ENCODE results near the gene ARMC6.

The ARMC6 gene

DNA sequence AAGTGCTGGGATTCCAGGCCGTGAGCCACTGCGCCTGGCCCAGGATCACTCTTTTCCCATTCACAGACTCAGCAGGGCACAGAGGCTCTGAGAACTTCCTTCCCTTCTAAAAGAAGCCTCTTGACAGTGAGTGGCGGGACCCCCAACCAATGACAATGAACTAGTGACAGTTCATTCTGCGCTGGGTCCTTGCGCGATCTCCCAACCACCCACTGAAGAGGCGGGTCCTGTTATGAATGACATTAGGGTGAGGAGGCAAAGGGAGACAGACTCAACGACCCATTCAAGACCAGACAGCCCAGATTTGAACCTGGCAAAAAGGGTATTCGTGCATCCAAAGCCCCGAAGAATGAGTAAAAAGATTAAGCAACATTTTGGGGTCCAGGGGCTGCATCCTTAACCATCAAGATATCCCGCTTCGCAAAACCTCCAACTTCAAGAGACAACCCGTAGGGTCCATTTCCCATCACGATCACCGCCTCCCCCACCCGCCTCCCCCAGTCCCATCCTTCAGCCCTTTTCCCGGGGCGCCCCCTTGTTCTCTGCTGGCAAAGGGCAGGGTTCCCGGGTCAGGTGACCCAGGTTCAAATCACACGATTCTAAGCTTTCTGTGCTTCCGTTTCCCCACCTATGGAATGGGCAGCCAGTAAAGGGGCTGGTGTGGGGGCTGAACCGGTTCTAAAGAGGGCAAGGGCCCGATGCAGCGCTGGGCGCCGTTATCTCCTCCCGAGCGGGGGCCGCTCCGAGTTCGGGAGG is 805 bp upstream of the ARMC6 start:
- Mint-ChIP-seq H3K9me3 (no peaks in the 10 kb centered on the region), H3K27me3 (no peaks in the 10 kb centered on the region), H3K4me1 (peaks cover 22 to 38% of the 10 kb centered on the region in 2 donors), H3K36me3 (peaks cover 21 to 38% of the 10 kb centered on the region in 2 donors), H3K4me3 (peak overlapping the region; percentile 88 to 92), H3K27ac (peak overlapping the region; percentile 93)
- peak; percentile 71 to 72 for ATAC-seq (replicated peaks)
- peak; percentile 81 for DNase-seq

DNA sequence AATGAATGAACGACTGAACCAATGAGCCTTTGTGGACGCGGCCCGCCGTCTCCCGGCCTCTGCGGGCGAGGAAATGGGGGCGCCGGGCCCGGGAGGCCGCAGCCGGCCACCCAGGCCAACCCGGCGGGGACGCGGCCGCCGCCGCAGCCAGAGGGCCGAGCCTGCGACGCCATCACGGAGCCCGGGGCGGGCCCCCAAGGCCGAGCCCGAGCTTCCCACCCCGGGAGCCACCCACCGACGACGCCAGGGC is 302 bp upstream of the ARMC6 start:
- peak overlapping the region; percentile 88 to 92 for H3K4me3 Mint-ChIP-seq
- H3K27ac Mint-ChIP-seq: peak overlapping the region; percentile 93
- ATAC-seq (replicated peaks) (no peak), DNase-seq (no peak)
- H3K27me3 Mint-ChIP-seq: no peaks in the 10 kb centered on the region
- H3K36me3 Mint-ChIP-seq: peaks cover 21 to 38% of the 10 kb centered on the region in 2 donors
- H3K4me1 Mint-ChIP-seq: peaks cover 20 to 33% of the 10 kb centered on the region in 2 donors
- no peaks in the 10 kb centered on the region for H3K9me3 Mint-ChIP-seq

DNA sequence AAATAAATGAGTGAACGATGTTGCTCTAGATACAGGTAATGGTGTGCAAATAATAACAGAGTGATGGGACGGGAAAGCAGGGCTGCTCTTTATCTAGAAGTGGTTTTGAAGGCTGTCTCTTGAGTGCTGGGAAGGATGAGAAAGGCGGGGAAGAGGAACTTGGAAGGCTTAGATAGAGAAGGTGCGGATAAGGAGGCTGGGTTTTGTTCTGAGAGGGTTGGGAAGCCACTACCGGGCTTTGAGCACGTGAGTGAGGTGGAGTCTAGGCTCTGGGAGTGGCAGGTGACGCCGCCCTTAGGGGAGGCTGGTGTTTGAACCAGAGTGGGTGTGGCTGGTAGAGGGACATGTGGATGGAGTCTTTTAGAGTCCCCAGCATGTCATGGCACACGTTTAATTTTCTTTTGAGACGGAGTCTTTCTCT is 811 bp downstream of the ARMC6 start:
- DNase-seq: peak; percentile 70
- Mint-ChIP-seq H3K27ac (peak overlapping the region; percentile 90), H3K9me3 (no peaks in the 10 kb centered on the region), H3K27me3 (no peaks in the 10 kb centered on the region), H3K4me1 (peaks cover 19 to 33% of the 10 kb centered on the region in 2 donors), H3K4me3 (peak overlapping the region; percentile 81 to 89), H3K36me3 (peaks cover 20 to 35% of the 10 kb centered on the region in 2 donors)
- peak; percentile 68 to 71 for ATAC-seq (replicated peaks)

DNA sequence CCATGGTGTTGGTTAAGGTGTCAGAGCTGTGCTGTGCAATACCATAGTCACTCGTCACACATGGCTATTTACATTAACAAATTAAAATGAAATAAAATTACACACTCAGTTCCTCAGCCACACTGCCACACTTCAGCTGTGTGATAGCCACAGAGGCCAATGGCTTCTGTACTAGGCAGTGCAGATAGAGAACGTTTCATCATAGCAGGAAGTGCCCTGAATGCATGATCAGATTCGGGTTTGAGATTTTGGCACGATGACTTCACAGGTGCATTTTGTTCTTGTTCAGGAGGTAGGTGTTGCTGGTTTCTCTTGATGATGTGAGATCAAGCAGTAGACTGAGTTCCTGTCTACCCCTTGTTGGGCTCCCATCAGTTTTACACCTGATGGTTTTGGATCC is 6.5 kb downstream of the ARMC6 start:
- no peaks in the 10 kb centered on the region for H3K27me3 Mint-ChIP-seq
- peaks cover 19 to 30% of the 10 kb centered on the region in 2 donors for H3K4me1 Mint-ChIP-seq
- H3K27ac Mint-ChIP-seq: peak overlapping the region; percentile 59
- H3K36me3 Mint-ChIP-seq: peaks cover 24 to 35% of the 10 kb centered on the region in 2 donors
- no peak overlapping the region for H3K4me3 Mint-ChIP-seq
- ATAC-seq (replicated peaks) (peak; percentile 75 to 91), DNase-seq (no peak)
- H3K9me3 Mint-ChIP-seq: no peaks in the 10 kb centered on the region

DNA sequence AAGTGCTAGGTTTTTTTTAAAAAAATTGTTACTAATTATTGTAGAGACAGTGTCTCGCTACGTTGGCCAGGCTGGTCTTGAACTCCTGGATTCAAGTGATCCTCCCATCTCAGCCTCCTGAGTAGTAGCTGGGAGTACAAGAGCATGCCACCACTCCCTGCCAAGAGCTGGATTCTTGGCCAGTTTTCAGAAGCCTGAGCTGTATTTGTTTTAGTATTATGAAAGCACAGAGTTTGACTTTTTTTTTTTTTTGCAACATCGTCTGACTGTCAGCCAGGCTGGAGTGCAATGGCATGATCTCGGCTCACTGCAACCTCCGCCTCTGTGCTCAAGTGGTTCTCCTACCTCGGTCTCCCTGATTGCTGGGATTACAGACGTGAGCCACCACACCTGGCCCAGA is 7.0 kb downstream of the ARMC6 start:
- Mint-ChIP-seq H3K27me3 (no peaks in the 10 kb centered on the region), H3K4me3 (no peak overlapping the region), H3K27ac (no peak overlapping the region), H3K9me3 (no peaks in the 10 kb centered on the region), H3K36me3 (peaks cover 27 to 39% of the 10 kb centered on the region in 2 donors), H3K4me1 (peaks cover 16 to 25% of the 10 kb centered on the region in 2 donors)
- DNase-seq (no peak), ATAC-seq (replicated peaks) (no peak)

DNA sequence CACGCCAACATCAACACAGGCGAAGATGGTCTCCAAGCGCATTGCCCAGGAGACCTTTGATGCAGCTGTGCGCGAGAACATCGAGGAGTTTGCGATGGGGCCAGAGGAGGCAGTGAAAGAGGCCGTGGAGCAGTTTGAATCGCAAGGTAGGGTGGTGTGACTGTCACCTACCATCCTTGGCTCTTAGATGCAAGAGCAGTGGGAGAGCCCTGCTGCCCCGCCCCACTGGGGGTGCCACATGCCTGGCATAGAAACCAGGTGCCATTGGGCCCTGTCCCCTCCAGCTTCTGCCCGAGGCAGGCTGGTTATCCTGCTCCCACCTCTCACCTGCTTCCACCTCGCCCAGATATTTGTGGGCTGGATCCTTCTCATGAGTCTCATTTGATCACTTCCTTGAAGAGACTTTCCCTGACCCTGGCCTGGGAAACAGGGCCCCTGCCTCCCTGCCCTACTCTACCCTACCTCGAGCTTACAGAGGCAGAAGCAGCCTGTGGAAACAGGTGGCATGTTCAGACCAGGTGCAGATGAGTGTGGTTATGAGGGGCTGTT is 9.4 kb downstream of the ARMC6 start:
- Mint-ChIP-seq H3K36me3 (peaks cover 23 to 42% of the 10 kb centered on the region in 2 donors), H3K4me3 (no peak overlapping the region), H3K27ac (no peak overlapping the region), H3K4me1 (peaks cover 12 to 21% of the 10 kb centered on the region in 2 donors), H3K27me3 (no peaks in the 10 kb centered on the region), H3K9me3 (no peaks in the 10 kb centered on the region)
- ATAC-seq (replicated peaks) (no peak), DNase-seq (no peak)

DNA sequence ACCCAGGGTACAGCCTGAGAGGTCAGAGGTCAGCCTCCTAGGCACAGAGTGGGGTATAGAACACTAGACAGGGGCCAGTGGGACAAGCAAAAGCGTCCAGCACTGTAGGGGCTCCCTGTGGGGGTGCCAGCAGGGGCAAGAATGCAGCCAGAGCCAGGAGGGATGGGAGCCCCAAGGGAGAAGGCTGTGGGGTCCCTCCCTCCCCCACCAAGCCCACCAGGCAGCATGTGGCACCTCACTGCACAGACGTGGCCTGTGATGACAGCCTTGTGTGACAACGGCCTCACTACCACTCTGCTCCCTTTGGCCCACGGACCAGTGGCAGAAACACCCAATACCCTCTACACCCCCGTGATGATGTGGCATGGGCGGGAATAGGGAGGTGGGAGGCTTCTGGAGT is 10.1 kb downstream of the ARMC6 start:
- peaks cover 26 to 43% of the 10 kb centered on the region in 2 donors for H3K36me3 Mint-ChIP-seq
- H3K4me3 Mint-ChIP-seq: no peak overlapping the region
- H3K4me1 Mint-ChIP-seq: peaks cover 12 to 21% of the 10 kb centered on the region in 2 donors
- no peak overlapping the region for H3K27ac Mint-ChIP-seq
- ATAC-seq (replicated peaks) (no peak), DNase-seq (no peak)
- no peaks in the 10 kb centered on the region for H3K9me3 Mint-ChIP-seq
- no peaks in the 10 kb centered on the region for H3K27me3 Mint-ChIP-seq

DNA sequence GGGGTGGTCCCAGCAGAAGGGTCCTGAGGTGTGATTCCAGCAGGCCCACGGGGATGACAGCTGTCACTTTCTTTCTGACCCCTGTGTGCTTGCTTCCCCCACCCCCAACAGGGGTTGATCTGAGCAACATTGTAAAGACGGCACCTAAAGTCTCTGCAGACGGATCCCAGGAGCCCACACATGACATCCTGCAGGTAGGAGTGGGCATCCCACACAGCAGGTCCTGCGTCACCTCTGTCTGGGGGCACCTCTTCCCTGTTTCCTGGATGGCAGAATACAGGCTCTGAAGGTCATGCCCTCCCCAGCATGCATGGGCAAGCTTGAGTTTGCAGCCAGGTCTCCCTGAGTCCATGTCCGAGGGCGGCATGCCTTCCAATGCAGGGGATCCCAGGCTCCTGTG is 10.5 kb downstream of the ARMC6 start:
- no peak for ATAC-seq (replicated peaks)
- DNase-seq: no peak
- Mint-ChIP-seq H3K4me3 (no peak overlapping the region), H3K27me3 (no peaks in the 10 kb centered on the region), H3K36me3 (peaks cover 26 to 44% of the 10 kb centered on the region in 2 donors), H3K27ac (no peak overlapping the region), H3K4me1 (peaks cover 12 to 20% of the 10 kb centered on the region in 2 donors), H3K9me3 (no peaks in the 10 kb centered on the region)

DNA sequence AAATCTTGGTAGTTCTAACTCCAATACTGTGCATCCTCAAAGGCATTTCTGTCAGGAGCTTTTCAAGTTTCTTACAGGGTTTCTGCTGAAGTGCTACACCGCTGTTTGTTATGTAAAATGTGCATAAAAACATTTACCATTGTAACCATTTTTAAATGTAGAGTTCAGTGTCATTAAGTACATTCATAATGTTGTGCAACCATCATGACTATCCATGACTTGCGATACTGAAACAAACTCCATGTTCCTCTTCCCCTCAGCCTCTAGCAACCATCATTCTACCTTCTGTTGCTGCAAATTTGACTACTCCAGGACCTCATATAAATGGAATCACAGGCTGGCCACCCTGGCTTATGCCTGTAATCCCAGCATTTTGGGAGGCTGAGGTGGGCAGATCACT is 16.0 kb downstream of the ARMC6 start:
- no peaks in the 10 kb centered on the region for H3K27me3 Mint-ChIP-seq
- H3K9me3 Mint-ChIP-seq: no peaks in the 10 kb centered on the region
- DNase-seq: no peak
- no peak overlapping the region for H3K27ac Mint-ChIP-seq
- H3K4me1 Mint-ChIP-seq: peaks cover 0 to 5% of the 10 kb centered on the region in 2 donors
- H3K36me3 Mint-ChIP-seq: peaks cover 25 to 65% of the 10 kb centered on the region in 2 donors
- no peak for ATAC-seq (replicated peaks)
- H3K4me3 Mint-ChIP-seq: no peak overlapping the region

DNA sequence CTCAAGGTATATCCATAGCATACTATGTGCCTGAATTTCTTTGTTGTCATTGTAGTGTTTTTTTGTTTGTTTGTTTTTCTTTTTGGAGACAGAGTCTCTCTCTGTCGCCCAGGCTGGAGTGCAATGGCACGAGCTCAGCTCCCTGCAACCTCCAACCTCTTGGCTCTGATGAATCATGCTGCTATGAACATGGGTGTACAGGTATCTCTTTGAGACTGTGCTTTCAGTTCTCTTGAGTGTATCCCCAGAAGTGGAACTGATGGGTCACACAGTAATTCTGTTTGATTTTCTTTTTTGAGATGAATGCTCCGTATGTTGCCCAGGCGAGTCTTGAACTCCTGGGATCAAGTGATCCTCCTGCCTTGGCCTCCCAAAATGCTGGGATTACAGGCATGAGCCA is 16.7 kb downstream of the ARMC6 start:
- H3K36me3 Mint-ChIP-seq: peaks cover 21 to 60% of the 10 kb centered on the region in 2 donors
- no peak overlapping the region for H3K27ac Mint-ChIP-seq
- H3K27me3 Mint-ChIP-seq: no peaks in the 10 kb centered on the region
- no peaks in the 10 kb centered on the region for H3K9me3 Mint-ChIP-seq
- no peak for ATAC-seq (replicated peaks)
- H3K4me3 Mint-ChIP-seq: no peak overlapping the region
- H3K4me1 Mint-ChIP-seq: peaks cover 0 to 5% of the 10 kb centered on the region in 2 donors
- DNase-seq: no peak

DNA sequence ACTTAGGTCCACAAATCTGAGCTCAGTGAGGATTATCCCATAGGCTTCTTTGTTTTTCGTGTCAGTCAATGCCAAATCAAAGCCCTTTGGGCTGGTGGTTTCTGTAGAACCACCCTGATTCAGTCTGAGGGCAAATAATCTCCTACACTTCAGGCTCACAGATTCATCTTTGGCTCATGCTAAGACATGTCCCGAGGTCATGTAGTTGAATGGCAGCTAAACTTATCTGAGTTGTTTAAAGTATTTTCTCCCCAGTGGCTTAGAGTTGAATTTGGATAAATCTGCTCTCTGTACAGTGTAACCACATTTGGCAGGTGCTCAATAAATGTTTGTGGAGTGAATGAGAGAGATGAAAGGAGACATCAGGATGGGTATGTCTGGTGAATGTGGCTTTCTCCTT is 17.3 kb downstream of the ARMC6 start:
- no peak overlapping the region for H3K27ac Mint-ChIP-seq

DNA sequence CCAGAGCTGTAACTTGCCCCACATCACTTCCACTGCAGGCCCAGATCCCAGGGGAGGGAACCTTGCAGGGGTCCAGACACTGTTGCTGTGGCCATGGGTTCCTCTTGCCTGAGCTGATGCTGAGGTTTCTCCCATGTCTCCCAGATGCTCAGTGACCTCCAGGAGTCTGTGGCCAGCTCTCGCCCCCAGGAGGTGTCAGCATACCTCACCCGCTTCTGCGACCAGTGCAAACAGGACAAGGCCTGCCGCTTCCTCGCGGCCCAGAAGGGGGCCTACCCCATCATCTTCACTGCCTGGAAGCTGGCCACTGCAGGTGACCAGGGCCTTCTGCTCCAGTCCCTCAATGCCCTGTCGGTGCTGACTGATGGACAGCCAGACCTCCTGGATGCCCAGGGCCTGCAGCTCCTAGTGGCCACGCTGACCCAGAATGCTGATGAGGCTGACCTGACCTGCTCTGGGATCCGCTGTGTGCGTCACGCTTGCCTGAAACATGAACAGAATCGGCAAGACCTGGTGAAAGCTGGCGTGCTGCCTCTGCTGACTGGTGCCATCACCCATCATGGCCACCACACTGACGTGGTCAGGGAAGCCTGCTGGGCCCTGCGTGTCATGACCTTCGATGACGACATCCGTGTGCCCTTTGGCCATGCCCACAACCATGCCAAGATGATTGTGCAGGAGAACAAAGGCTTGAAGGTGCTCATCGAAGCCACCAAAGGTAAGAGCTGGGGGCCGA is 18.2 kb downstream of the ARMC6 start:
- DNase-seq (no peak), ATAC-seq (replicated peaks) (no peak)
- Mint-ChIP-seq H3K36me3 (peaks cover 23 to 61% of the 10 kb centered on the region in 2 donors), H3K9me3 (no peaks in the 10 kb centered on the region), H3K27ac (no peak overlapping the region), H3K27me3 (no peaks in the 10 kb centered on the region), H3K4me3 (no peak overlapping the region), H3K4me1 (peaks cover 0 to 5% of the 10 kb centered on the region in 2 donors)

More for the DNA sequence above, 17.3 kb downstream of the ARMC6 start:
- no peak overlapping the region for H3K4me3 Mint-ChIP-seq
- no peaks in the 10 kb centered on the region for H3K27me3 Mint-ChIP-seq
- peaks cover 0 to 5% of the 10 kb centered on the region in 2 donors for H3K4me1 Mint-ChIP-seq
- ATAC-seq (replicated peaks) (no peak), DNase-seq (no peak)
- H3K36me3 Mint-ChIP-seq: peaks cover 19 to 62% of the 10 kb centered on the region in 2 donors
- no peaks in the 10 kb centered on the region for H3K9me3 Mint-ChIP-seq

DNA sequence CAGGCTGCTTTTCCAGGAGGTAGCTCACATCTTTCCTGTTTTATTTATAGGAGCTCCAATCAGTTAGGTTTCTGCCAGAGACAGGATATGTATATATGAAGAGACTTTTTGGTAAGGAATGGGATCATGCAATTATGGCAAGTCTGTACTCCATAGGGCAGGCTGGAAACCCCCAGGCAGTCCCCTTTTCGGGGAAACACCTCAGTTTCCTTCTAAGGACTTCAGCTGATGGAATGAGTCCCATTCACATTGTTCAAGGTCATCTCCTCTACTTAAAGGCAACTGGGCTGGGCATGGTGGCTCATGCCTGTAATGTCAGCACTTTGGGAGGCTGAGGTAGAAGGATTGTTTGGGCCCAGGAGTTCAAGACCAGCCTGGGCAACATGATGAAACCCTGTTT is 19.5 kb downstream of the ARMC6 start:
- no peak for DNase-seq
- Mint-ChIP-seq H3K9me3 (no peaks in the 10 kb centered on the region), H3K36me3 (peaks cover 30 to 61% of the 10 kb centered on the region in 2 donors), H3K27ac (peak overlapping the region; percentile 56), H3K4me3 (no peak overlapping the region), H3K4me1 (peaks cover 0 to 5% of the 10 kb centered on the region in 2 donors), H3K27me3 (no peaks in the 10 kb centered on the region)
- ATAC-seq (replicated peaks): no peak

DNA sequence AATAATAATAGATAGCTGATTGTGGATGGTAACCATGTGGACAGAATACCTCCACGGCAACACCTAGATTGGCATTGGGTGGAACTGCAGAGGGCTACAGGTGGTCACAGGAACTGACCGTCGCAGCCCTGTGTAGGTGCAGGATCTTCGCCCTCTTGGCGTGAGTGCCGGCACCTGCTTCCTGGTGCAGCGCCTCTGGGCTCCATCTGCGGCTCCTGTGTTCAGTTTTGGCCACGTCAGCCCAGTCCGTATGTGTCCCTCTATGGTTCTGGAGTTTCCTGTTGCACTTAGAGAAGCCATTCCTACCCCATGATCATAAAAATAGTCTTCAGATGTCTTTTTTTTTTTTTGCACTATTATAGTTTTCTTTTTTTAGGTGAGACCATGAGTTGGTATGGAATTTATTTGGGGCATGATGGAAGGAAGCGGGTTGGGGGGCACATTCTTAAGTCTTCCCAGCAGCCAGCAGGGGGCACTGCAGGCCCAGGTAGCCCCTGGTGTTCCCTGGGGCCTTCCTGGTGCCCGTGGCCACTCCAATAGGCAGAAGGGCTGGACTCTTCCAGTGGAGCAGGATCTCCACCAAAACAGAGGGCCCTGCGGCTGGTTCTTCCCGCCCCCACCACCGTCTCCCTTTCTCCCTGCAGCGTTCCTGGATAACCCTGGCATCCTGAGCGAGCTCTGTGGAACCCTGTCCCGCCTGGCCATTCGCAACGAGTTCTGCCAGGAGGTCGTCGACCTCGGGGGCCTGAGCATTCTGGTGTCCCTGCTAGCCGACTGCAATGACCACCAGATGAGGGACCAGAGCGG is 20.3 kb downstream of the ARMC6 start:
- no peaks in the 10 kb centered on the region for H3K27me3 Mint-ChIP-seq
- H3K4me3 Mint-ChIP-seq: no peak overlapping the region
- H3K4me1 Mint-ChIP-seq: peaks cover 0 to 5% of the 10 kb centered on the region in 2 donors
- H3K36me3 Mint-ChIP-seq: peaks cover 35 to 65% of the 10 kb centered on the region in 2 donors
- ATAC-seq (replicated peaks) (peak; percentile 67 to 71), DNase-seq (no peak)
- no peaks in the 10 kb centered on the region for H3K9me3 Mint-ChIP-seq
- peak overlapping the region; percentile 54 for H3K27ac Mint-ChIP-seq

Measured in stimulated activated naive B cell treated with anti-CD40 and anti-IgM and Interleukin-4, amounts not matched to agents 10 μg/mL and 1 μg/mL and 100 μg/mL, for 72 hours (primary cell).